Mucosa of stomach (tissue), 1 donor: ENCODE results near the gene AGO3.
"Not testable (repeated sequence)": the region's sequence is repeated elsewhere in the genome, so short reads cannot be mapped to it uniquely, and the experiment has no call there.

ENCODE experiments used
- H3K27me3 ChIP-seq: one replicate; pipeline ENCODE4 v1.7.0; 2013; ENCODE audit warnings: mild to moderate bottlenecking, low read length; ENCODE audit not compliant: control insufficient read depth, insufficient read depth
- H3K36me3 ChIP-seq: one replicate; pipeline ENCODE4 v1.7.0; 2013; ENCODE audit warnings: low read length; ENCODE audit not compliant: control insufficient read depth, insufficient read depth
- H3K4me1 ChIP-seq: one replicate; pipeline ENCODE4 v1.7.0; 2013; ENCODE audit warnings: mild to moderate bottlenecking, low read length; ENCODE audit not compliant: control insufficient read depth, insufficient read depth
- H3K4me3 ChIP-seq: one replicate; pipeline ENCODE4 v1.7.0; 2013; ENCODE audit warnings: low read length
- H3K9ac ChIP-seq: one replicate; pipeline ENCODE4 v1.7.0; 2013; ENCODE audit warnings: mild to moderate bottlenecking, low read length, moderate library complexity
- H3K9me3 ChIP-seq: one replicate; pipeline ENCODE4 v1.7.0; 2013; ENCODE audit warnings: mild to moderate bottlenecking, low read length, moderate library complexity; ENCODE audit not compliant: control insufficient read depth
- donor health status: Pancreatic carcinoma.

AGO3 gene

GRCh38 chr1:35930593-35931445, at the start of gene AGO3:
Gene AGO3, plus strand, starts transcription at chr1:35931105. Its CDS starts 322 bp downstream, at chr1:35931427.
- Histone ChIP-seq H3K27me3 (no peaks in the 10 kb centered on the region), H3K4me1 (peaks cover 10% of the 10 kb centered on the region), H3K36me3 (no peaks in the 10 kb centered on the region), H3K9me3 (no peaks in the 10 kb centered on the region), H3K9ac (peak within 1 kb of the TSS; percentile 94), H3K4me3 (peak within 1 kb of the TSS; percentile 84)

GRCh38 chr1:35881850-35882273, 49.0 kb upstream of the AGO3 start:
- Histone ChIP-seq H3K27me3 (no peaks in the 10 kb centered on the region), H3K36me3 (no peaks in the 10 kb centered on the region), H3K9me3 (no peaks in the 10 kb centered on the region), H3K4me1 (peaks cover 37% of the 10 kb centered on the region), H3K4me3 (no peak overlapping the region), H3K9ac (no peak overlapping the region)

GRCh38 chr1:35882586-35882944, 48.3 kb upstream of the AGO3 start:
- Histone ChIP-seq H3K27me3 (no peaks in the 10 kb centered on the region), H3K9me3 (no peaks in the 10 kb centered on the region), H3K36me3 (no peaks in the 10 kb centered on the region), H3K4me3 (peak overlapping the region; percentile 99), H3K9ac (peak overlapping the region; percentile 98), H3K4me1 (peaks cover 44% of the 10 kb centered on the region)

GRCh38 chr1:35882945-35883634, 47.8 kb upstream of the AGO3 start, which contains the start of gene AGO1:
Gene AGO1, plus strand, starts transcription at chr1:35883209. Its CDS starts 213 bp downstream, at chr1:35883422.
- Histone ChIP-seq H3K9ac (peak within 1 kb of the TSS; percentile 98), H3K36me3 (no peaks in the 10 kb centered on the region), H3K9me3 (no peaks in the 10 kb centered on the region), H3K27me3 (no peaks in the 10 kb centered on the region), H3K4me1 (peaks cover 49% of the 10 kb centered on the region), H3K4me3 (peak within 1 kb of the TSS; percentile 99)

- Histone ChIP-seq H3K36me3 (no peaks in the 10 kb centered on the region), H3K4me1 (peaks cover 54% of the 10 kb centered on the region), H3K4me3 (peak overlapping the region; percentile 99), H3K27me3 (no peaks in the 10 kb centered on the region), H3K9me3 (no peaks in the 10 kb centered on the region), H3K9ac (peak overlapping the region; percentile 98)
These were observed 47.2 kb upstream of the AGO3 start for GRCh38 chr1:35883635-35884101.

- H3K9ac ChIP-seq: no peak overlapping the region
- H3K4me1 ChIP-seq: peaks cover 51% of the 10 kb centered on the region
- H3K36me3 ChIP-seq: no peaks in the 10 kb centered on the region
- H3K27me3 ChIP-seq: no peaks in the 10 kb centered on the region
- no peak overlapping the region for H3K4me3 ChIP-seq
- H3K9me3 ChIP-seq: no peaks in the 10 kb centered on the region
These were observed 46.0 kb upstream of the AGO3 start for GRCh38 chr1:35884934-35885333.

GRCh38 chr1:35885961-35886558, 44.8 kb upstream of the AGO3 start:
- Histone ChIP-seq H3K9me3 (no peaks in the 10 kb centered on the region), H3K27me3 (no peaks in the 10 kb centered on the region), H3K4me3 (no peak overlapping the region), H3K4me1 (peaks cover 48% of the 10 kb centered on the region), H3K36me3 (no peaks in the 10 kb centered on the region), H3K9ac (no peak overlapping the region)

- Histone ChIP-seq H3K4me1 (peaks cover 48% of the 10 kb centered on the region), H3K36me3 (no peaks in the 10 kb centered on the region), H3K9me3 (no peaks in the 10 kb centered on the region), H3K27me3 (no peaks in the 10 kb centered on the region), H3K9ac (no peak overlapping the region), H3K4me3 (no peak overlapping the region)
These were observed 44.1 kb upstream of the AGO3 start for GRCh38 chr1:35886577-35887431.

- no peak overlapping the region for H3K9ac ChIP-seq
- no peaks in the 10 kb centered on the region for H3K36me3 ChIP-seq
- no peak overlapping the region for H3K4me3 ChIP-seq
- H3K27me3 ChIP-seq: no peaks in the 10 kb centered on the region
- H3K4me1 ChIP-seq: peaks cover 45% of the 10 kb centered on the region
- no peaks in the 10 kb centered on the region for H3K9me3 ChIP-seq
These were observed 43.4 kb upstream of the AGO3 start for GRCh38 chr1:35887508-35887907.

- peaks cover 41% of the 10 kb centered on the region for H3K4me1 ChIP-seq
- H3K9me3 ChIP-seq: no peaks in the 10 kb centered on the region
- no peak overlapping the region for H3K9ac ChIP-seq
- no peak overlapping the region for H3K4me3 ChIP-seq
- no peaks in the 10 kb centered on the region for H3K36me3 ChIP-seq
- no peaks in the 10 kb centered on the region for H3K27me3 ChIP-seq
These were observed 42.6 kb upstream of the AGO3 start for GRCh38 chr1:35888255-35888654.

- not testable (repeated sequence) for H3K9ac ChIP-seq, H3K4me3 ChIP-seq, H3K36me3 ChIP-seq, H3K9me3 ChIP-seq, H3K27me3 ChIP-seq
- H3K4me1 ChIP-seq: peaks cover 41% of the 10 kb centered on the region
These were observed 41.9 kb upstream of the AGO3 start for GRCh38 chr1:35888981-35889380.
